Fibroblast of skin of back (primary cell): ENCODE data around the gene CHST8.
"Not testable (repeated sequence)": the region's sequence is repeated elsewhere in the genome, so short reads cannot be mapped to it uniquely, and the experiment has no call there.

Experiments used
- DNase-seq: peaks from one replicate; pipeline ENCODE4 v3.0.0-alpha.2; 2013

Gene CHST8

GRCh38 chr19:33814181-33815165 is 192.7 kb downstream of the CHST8 start:
- no peak for DNase-seq

- peak; percentile 50 for DNase-seq
Measured at GRCh38 chr19:33815380-33816340, 193.9 kb downstream of the CHST8 start.

- DNase-seq: no peak
Measured at GRCh38 chr19:33818411-33818810, 196.7 kb downstream of the CHST8 start.

GRCh38 chr19:33819078-33819477 is 197.3 kb downstream of the CHST8 start:
- DNase-seq: not testable (repeated sequence)

- no peak for DNase-seq
Measured at GRCh38 chr19:33819506-33819879, 197.7 kb downstream of the CHST8 start.

- peak; percentile 77 for DNase-seq
Measured at GRCh38 chr19:33819880-33820781, 198.4 kb downstream of the CHST8 start.

- peak; percentile 33 for DNase-seq
Measured at GRCh38 chr19:33821871-33822270, 200.1 kb downstream of the CHST8 start.
